SK-N-MC (cell line): ENCODE results near the gene ADGRB2.

Experiments used
- EZH2 ChIP-seq: fragments of 200-600 bp; sonication (generic); IDR thresholded peaks from one replicate; pipeline ENCODE4 v1.6.1; 2017; ENCODE audit warnings: antibody characterized with exemption
- FOXP2 ChIP-seq: optimal IDR thresholded peaks from 2 replicates; pipeline ENCODE3; 2011; ENCODE audit warnings: mild to moderate bottlenecking, moderate library complexity; ENCODE audit not compliant: insufficient read depth; ENCODE audit errors: extremely low read length, control extremely low read depth
- POLR2AphosphoS5 ChIP-seq: IDR thresholded peaks from 2 replicates; pipeline ENCODE4 v1.6.1; 2012; ENCODE audit warnings: mild to moderate bottlenecking, low read depth, low read length, borderline replicate concordance

DNA sequence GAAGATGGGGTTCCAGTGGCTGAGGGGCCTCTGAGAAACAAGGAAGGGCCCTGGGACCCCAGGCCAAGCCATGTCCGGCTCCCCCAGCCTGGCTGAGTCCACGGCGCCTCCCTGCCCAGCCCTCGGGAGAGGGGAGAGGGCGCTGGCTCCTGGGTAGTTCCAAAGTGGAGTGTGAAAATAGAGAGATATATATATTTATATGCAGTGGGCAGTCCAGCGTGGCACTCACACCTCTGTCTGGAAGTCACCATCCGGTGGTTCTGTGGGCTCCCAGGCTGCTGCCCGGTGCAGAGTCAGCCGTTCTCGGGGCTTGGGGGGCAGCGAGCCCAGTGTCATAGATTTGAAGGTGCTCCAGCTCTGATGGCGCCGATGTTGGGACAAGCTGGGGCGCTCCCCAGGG, 36.9 kb downstream of the ADGRB2 start:
- TF ChIP-seq EZH2 (no peak), POLR2AphosphoS5 (no peak), FOXP2 (no peak)
